Stimulated activated CD4-positive, alpha-beta T cell treated with anti-CD3 and anti-CD28 coated beads, Interleukin-1b, Interleukin-23, amount 100 ng/mL, for 1 hour (primary cell): Measurements from ENCODE around the gene ITPRID1.
"Not testable (repeated sequence)": the region's sequence is repeated elsewhere in the genome, so short reads cannot be mapped to it uniquely, and the experiment has no call there.

Experiments
- DNase-seq, 2 donors: peaks; one replicate each; pipeline ENCODE4 v3.0.0-alpha.2; 2020; ENCODE audit warnings: low read depth in 2 of 2

Gene ITPRID1

GRCh38 chr7:31513790-31514189 is at the start of gene ITPRID1:
TSS of gene ITPRID1 (plus strand) at chr7:31514090. CDS start at chr7:31553025, 38,935 bp downstream.
- DNase-seq, result no peak

GRCh38 chr7:31464601-31465000 is 49.3 kb upstream of the ITPRID1 start:
- no peak for DNase-seq

- DNase-seq, result no peak
These were observed 48.6 kb upstream of the ITPRID1 start for GRCh38 chr7:31465285-31465684.

GRCh38 chr7:31466036-31466435 is 47.9 kb upstream of the ITPRID1 start:
- no peak for DNase-seq

GRCh38 chr7:31470883-31471282 is 43.0 kb upstream of the ITPRID1 start:
- DNase-seq, result not testable (repeated sequence)

- no peak for DNase-seq
These were observed 38.5 kb upstream of the ITPRID1 start for GRCh38 chr7:31475368-31475767.

- DNase-seq, result no peak
These were observed 37.7 kb upstream of the ITPRID1 start for GRCh38 chr7:31476073-31476745.

- no peak for DNase-seq
These were observed 36.8 kb upstream of the ITPRID1 start for GRCh38 chr7:31476941-31477677.

- no peak for DNase-seq
These were observed 35.9 kb upstream of the ITPRID1 start for GRCh38 chr7:31478018-31478417.

- no peak for DNase-seq
These were observed 35.2 kb upstream of the ITPRID1 start for GRCh38 chr7:31478721-31479120.

- DNase-seq, result no peak
These were observed 26.8 kb upstream of the ITPRID1 start for GRCh38 chr7:31487071-31487470.

- no peak for DNase-seq
These were observed 26.4 kb upstream of the ITPRID1 start for GRCh38 chr7:31487476-31487875.

- no peak for DNase-seq
These were observed 25.2 kb upstream of the ITPRID1 start for GRCh38 chr7:31488562-31489203.

- no peak for DNase-seq
These were observed 23.0 kb upstream of the ITPRID1 start for GRCh38 chr7:31490796-31491314.

GRCh38 chr7:31492086-31492485 is 21.8 kb upstream of the ITPRID1 start:
- no peak for DNase-seq

GRCh38 chr7:31493714-31494181 is 20.1 kb upstream of the ITPRID1 start:
- no peak for DNase-seq

- DNase-seq, result no peak
These were observed 19.5 kb upstream of the ITPRID1 start for GRCh38 chr7:31494421-31494820.

GRCh38 chr7:31495653-31496052 is 18.2 kb upstream of the ITPRID1 start:
- no peak for DNase-seq

GRCh38 chr7:31497516-31497915 is 16.4 kb upstream of the ITPRID1 start:
- DNase-seq, result no peak

- DNase-seq, result no peak
These were observed 13.2 kb upstream of the ITPRID1 start for GRCh38 chr7:31500656-31501055.

- DNase-seq, result no peak
These were observed 5.1 kb upstream of the ITPRID1 start for GRCh38 chr7:31508823-31509222.

- DNase-seq, result no peak
These were observed 1.7 kb upstream of the ITPRID1 start for GRCh38 chr7:31512166-31512565.
